A673 (cell line): ENCODE measurements around the gene COL2A1. TPM values are rescaled to one million over a fixed set of nuclear protein-coding genes. Genes with fewer than 3 reads are reported as not detected.

ENCODE experiments used
- BruUV-seq: library from RNA; stranded (reverse); fragments of 400-500 nt; replicated peaks from 2 replicates; lab custom pipeline; 2021; lab: Mats Ljungman, UMichigan
- CTCF ChIA-PET: fragments of 300-600 bp; sonication (Branson Sonifier 250); formaldehyde crosslinking; loops from one replicate; lab custom pipeline; 2022; ENCODE audit warnings: antibody characterized with exemption; lab: Charles Lee
- POLR2A ChIA-PET: fragments of 300-600 bp; sonication (Branson Sonifier 250); formaldehyde crosslinking; loops from one replicate; lab custom pipeline; 2022; ENCODE audit warnings: antibody characterized with exemption; ENCODE audit not compliant: low non-redundant PET; lab: Charles Lee
- DNase-seq: peaks from one replicate; pipeline ENCODE4 v3.0.0-alpha.2; 2015; ENCODE audit warnings: low spot score
- H3K27ac ChIP-seq: fragments of 200-600 bp; sonication (generic); 2 replicates; pipeline ENCODE4 v1.5.1; 2016; ENCODE audit warnings: mixed run types, low read depth, mild to moderate bottlenecking, mixed read lengths, antibody characterized with exemption, low read length; ENCODE audit not compliant: poor library complexity, severe bottlenecking
- H3K27me3 ChIP-seq: fragments of 200-600 bp; sonication (generic); replicated peaks from 2 replicates; pipeline ENCODE4 v1.6.1; 2017; ENCODE audit warnings: mixed run types, low read depth, mild to moderate bottlenecking, mixed read lengths, antibody characterized with exemption, low read length; ENCODE audit not compliant: insufficient read depth, poor library complexity
- H3K36me3 ChIP-seq: fragments of 200-600 bp; sonication (generic); 2 replicates; pipeline ENCODE4 v1.6.1; 2016; ENCODE audit warnings: mixed run types, mild to moderate bottlenecking, mixed read lengths, antibody characterized with exemption, low read length; ENCODE audit not compliant: insufficient read depth, poor library complexity, severe bottlenecking
- H3K4me1 ChIP-seq: fragments of 200-600 bp; sonication (generic); 2 replicates; pipeline ENCODE4 v1.6.1; 2017; ENCODE audit warnings: mixed run types, mild to moderate bottlenecking, mixed read lengths, antibody characterized with exemption, low read length; ENCODE audit not compliant: insufficient read depth, poor library complexity, severe bottlenecking
- H3K4me3 ChIP-seq: fragments of 200-600 bp; sonication (generic); 2 replicates; pipeline ENCODE4 v1.5.1; 2016; ENCODE audit warnings: low read depth, mixed run types, mild to moderate bottlenecking, mixed read lengths, low read length; ENCODE audit not compliant: poor library complexity, severe bottlenecking
- H3K9me3 ChIP-seq: fragments of 200-600 bp; sonication (generic); 2 replicates; pipeline ENCODE4 v1.6.1; 2016; ENCODE audit warnings: mixed run types, low read depth, mild to moderate bottlenecking, mixed read lengths, antibody characterized with exemption, low read length; ENCODE audit not compliant: poor library complexity, severe bottlenecking
- CTCF ChIP-seq: fragments of 300-800, 200-600 bp; sonication (generic); conservative IDR thresholded peaks from 2 replicates; pipeline ENCODE4 v1.5.1; 2017; ENCODE audit warnings: low read depth, mild to moderate bottlenecking, antibody characterized with exemption, low read length, moderate library complexity, mixed read lengths
- EZH2 ChIP-seq: fragments of 200-600 bp; sonication (generic); IDR thresholded peaks from 2 replicates; pipeline ENCODE4 v1.6.1; 2017; ENCODE audit warnings: borderline replicate concordance, low read depth, mild to moderate bottlenecking, mixed read lengths, antibody characterized with exemption, low read length; ENCODE audit not compliant: poor library complexity, severe bottlenecking
- intact Hi-C: fragments of 100-400 bp; cut with micrococcal nuclease; formaldehyde crosslinking; loops from one replicate; pipeline ENCODE4 v1.10.0; 2022; ENCODE audit not compliant: unreplicated experiment
- total RNA-seq: library from RNA; stranded (reverse); gene quantifications from 2 replicates; pipeline ENCODE4 v1.2.3, GENCODE V29; 2021

The COL2A1 gene
- total RNA-seq, 1 experiment from 2014 or later: 1.3 TPM

GRCh38 chr12:48031135-48031960 lies 27.1 kb upstream of the COL2A1 start:
- ChIA-PET CTCF (no interaction called here), POLR2A (no interaction called here)
- H3K27me3 ChIP-seq: no peaks in the 10 kb centered on the region
- no peak overlapping the region for H3K4me3 ChIP-seq
- H3K36me3 ChIP-seq: no peaks in the 10 kb centered on the region
- H3K4me1 ChIP-seq: no peaks in the 10 kb centered on the region
- H3K27ac ChIP-seq: no peak overlapping the region
- DNase-seq: no peak
- intact Hi-C loops: no loop called here
- BruUV-seq: no TSS peak
- no peaks in the 10 kb centered on the region for H3K9me3 ChIP-seq
- no peak for TF ChIP-seq EZH2
- TF ChIP-seq CTCF: no peak

GRCh38 chr12:48030173-48030650 lies 25.9 kb upstream of the COL2A1 start:
- ChIA-PET POLR2A (no interaction called here), CTCF (interaction anchor here (1.3 kb wide), 1 partner anchor 67 kb away, joined by 3 read pairs; the partner anchor contains the start of gene TMEM106C)
- no peaks in the 10 kb centered on the region for H3K9me3 ChIP-seq
- H3K27ac ChIP-seq: no peak overlapping the region
- TF ChIP-seq EZH2 (no peak), CTCF (no peak)
- H3K4me3 ChIP-seq: no peak overlapping the region
- H3K4me1 ChIP-seq: no peaks in the 10 kb centered on the region
- intact Hi-C loops: no loop called here
- peak; percentile 24 for DNase-seq
- H3K27me3 ChIP-seq: no peaks in the 10 kb centered on the region
- H3K36me3 ChIP-seq: no peaks in the 10 kb centered on the region
- no TSS peak for BruUV-seq

GRCh38 chr12:48029491-48030172 lies 25.4 kb upstream of the COL2A1 start:
- no peaks in the 10 kb centered on the region for H3K27me3 ChIP-seq
- BruUV-seq: no TSS peak
- H3K27ac ChIP-seq: no peak overlapping the region
- no peaks in the 10 kb centered on the region for H3K4me1 ChIP-seq
- CTCF ChIA-PET: interaction anchor here (1.3 kb wide), 1 partner anchor 66 kb away, joined by 3 read pairs; the partner anchor contains the start of gene TMEM106C
- intact Hi-C loops: no loop called here
- POLR2A ChIA-PET: no interaction called here
- no peaks in the 10 kb centered on the region for H3K9me3 ChIP-seq
- DNase-seq: no peak
- no peak overlapping the region for H3K4me3 ChIP-seq
- TF ChIP-seq CTCF (no peak), EZH2 (no peak)
- H3K36me3 ChIP-seq: no peaks in the 10 kb centered on the region
